PC-9 (cell line): ENCODE results near the gene MCF2L. TPM values are rescaled to one million over a fixed set of nuclear protein-coding genes. Genes with fewer than 3 reads are reported as not detected.

ENCODE experiments used
- BruUV-seq: library from RNA; stranded (reverse); fragments of 400-500 nt; replicated peaks from 2 replicates; lab custom pipeline; 2021; lab: Mats Ljungman, UMichigan
- CTCF ChIA-PET: fragments of 300-600 bp; sonication (Branson Sonifier 250); formaldehyde crosslinking; loops from one replicate; lab custom pipeline; 2022; ENCODE audit warnings: antibody characterized with exemption; lab: Charles Lee
- POLR2A ChIA-PET: fragments of 300-600 bp; sonication (Branson Sonifier 250); formaldehyde crosslinking; loops from one replicate; lab custom pipeline; 2022; ENCODE audit warnings: antibody characterized with exemption; ENCODE audit not compliant: unreplicated experiment; lab: Charles Lee
- DNase-seq, 2 experiments: peaks; one replicate each; pipeline versions ENCODE4 v3.0.0 to v3.0.0-alpha.2; 2015 to 2022; ENCODE audit warnings: mixed read lengths in 1 of 2
- H2AFZ ChIP-seq: fragments of 200-600 bp; sonication (generic); 2 replicates; pipeline ENCODE4 v1.8.1; 2017; ENCODE audit warnings: antibody characterized with exemption
- H3F3A ChIP-seq: fragments of 200-600 bp; sonication (generic); 2 replicates; pipeline ENCODE4 v1.8.1; 2017; ENCODE audit warnings: antibody characterized with exemption, mild to moderate bottlenecking, low read depth; ENCODE audit not compliant: insufficient read depth
- H3K27ac ChIP-seq: fragments of 200-600 bp; sonication (generic); 2 replicates; pipeline ENCODE4 v1.6.1; 2016; ENCODE audit warnings: mixed run types
- H3K27me3 ChIP-seq: fragments of 200-600 bp; sonication (generic); 2 replicates; pipeline ENCODE4 v1.6.1; 2016; ENCODE audit warnings: low read depth, mixed run types; ENCODE audit not compliant: insufficient read depth
- H3K36me3 ChIP-seq: fragments of 200-600 bp; sonication (generic); 2 replicates; pipeline ENCODE4 v1.6.1; 2016; ENCODE audit warnings: low read depth, mixed run types
- H3K4me1 ChIP-seq: fragments of 200-600 bp; sonication (generic); replicated peaks from 2 replicates; pipeline ENCODE4 v1.6.1; 2016; ENCODE audit warnings: mixed run types; ENCODE audit not compliant: insufficient read depth
- H3K4me2 ChIP-seq: fragments of 200-600 bp; sonication (generic); 2 replicates; pipeline ENCODE4 v1.6.1; 2017; ENCODE audit warnings: mixed run types
- H3K4me3 ChIP-seq: fragments of 200-600 bp; sonication (generic); 2 replicates; pipeline ENCODE4 v1.6.1; 2016; ENCODE audit warnings: mixed run types
- H3K79me2 ChIP-seq: fragments of 200-600 bp; sonication (generic); 2 replicates; pipeline ENCODE4 v1.6.1; 2017; ENCODE audit warnings: low read depth, mixed run types
- H3K9me2 ChIP-seq: fragments of 200-600 bp; sonication (generic); 2 replicates; pipeline ENCODE4 v1.8.1; 2017; ENCODE audit warnings: mild to moderate bottlenecking; ENCODE audit not compliant: insufficient read depth
- H3K9me3 ChIP-seq: fragments of 200-600 bp; sonication (generic); 2 replicates; pipeline ENCODE4 v1.8.1; 2016; ENCODE audit warnings: low read depth; ENCODE audit not compliant: insufficient read depth
- H4K20me1 ChIP-seq: fragments of 200-600 bp; sonication (generic); 2 replicates; pipeline ENCODE4 v1.8.1; 2017; ENCODE audit not compliant: insufficient read depth
- EZH2 ChIP-seq: fragments of 200-600 bp; sonication (generic); IDR thresholded peaks from 2 replicates; pipeline ENCODE4 v1.8.0; 2017; ENCODE audit warnings: antibody characterized with exemption, low read depth
- intact Hi-C: fragments of 100-400 bp; cut with micrococcal nuclease; formaldehyde crosslinking; loops from one replicate; pipeline ENCODE4 v1.10.0; 2022; ENCODE audit not compliant: unreplicated experiment
- total RNA-seq: library from RNA; stranded (reverse); gene quantifications from 2 replicates; pipeline ENCODE4 v1.2.3, GENCODE V29; 2021
- TF ChIP-seq, protein P1 (sequence below): fragments of 200-600 bp; sonication (generic); conservative IDR thresholded peaks from 2 replicates; pipeline ENCODE4 v1.6.1; 2017; ENCODE audit warnings: mixed run types, antibody characterized with exemption, mild to moderate bottlenecking, moderate library complexity

Gene MCF2L
- total RNA-seq, 1 experiment from 2014 or later, result 28.2 TPM

- DNase-seq, result no peak
- ChIA-PET POLR2A (no interaction called here), CTCF (no interaction called here)
- Histone ChIP-seq H3K4me2 (no peak overlapping the region), H3K27me3 (no peaks in the 10 kb centered on the region), H4K20me1 (peaks cover 5% of the 10 kb centered on the region; the same call in 1 of the 2 replicates), H3K36me3 (no peaks in the 10 kb centered on the region), H3K4me1 (no peaks in the 10 kb centered on the region), H3K9me2 (no peaks in the 10 kb centered on the region), H3K9me3 (no peaks in the 10 kb centered on the region), H2AFZ (no peak overlapping the region), H3F3A (no peaks in the 10 kb centered on the region; the same call in 1 of the 2 replicates), H3K27ac (no peak overlapping the region), H3K4me3 (no peak overlapping the region), H3K79me2 (no peaks in the 10 kb centered on the region)
- no TSS peak for BruUV-seq
- intact Hi-C loops, result no loop called here
- TF ChIP-seq EZH2, result no peak
Observed at GRCh38 chr13:113043931-113044330, 74.9 kb downstream of the MCF2L start.

DNA sequence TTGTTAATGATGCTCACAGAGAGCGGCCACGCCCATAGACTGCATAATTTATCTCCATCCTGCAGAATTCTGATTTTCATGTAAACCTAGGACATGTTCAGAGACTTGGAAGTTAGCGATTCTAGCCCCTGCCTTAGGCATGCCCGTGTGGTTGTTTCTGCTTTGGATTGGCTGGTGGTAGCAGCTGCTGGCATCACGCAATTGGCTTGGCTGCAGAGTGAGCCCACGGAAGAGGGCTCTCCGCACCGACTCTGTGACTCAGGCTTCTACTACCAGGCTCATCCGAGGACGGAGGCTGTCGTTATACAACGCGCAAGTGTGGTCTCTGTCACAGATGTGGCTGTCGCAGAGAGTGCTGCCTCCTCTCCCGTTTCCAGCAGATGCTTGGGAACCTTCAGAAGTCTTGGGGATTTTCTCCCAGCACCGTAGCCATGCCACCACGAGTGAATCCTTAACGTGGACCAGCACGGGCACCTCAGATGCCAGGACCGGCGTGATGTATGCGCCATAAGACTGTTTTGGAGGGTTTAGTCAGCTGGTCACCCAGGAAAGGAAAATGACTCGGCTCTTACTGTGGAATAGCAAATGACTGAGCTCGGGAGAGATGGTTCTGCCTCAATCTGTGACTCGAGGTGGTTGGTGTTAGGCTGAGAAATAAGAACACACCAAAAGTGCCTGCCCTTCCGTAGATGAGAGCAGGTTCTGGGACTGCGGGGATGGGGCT is 75.5 kb downstream of the MCF2L start:
- intact Hi-C loops, result no loop called here
- no peaks in the 10 kb centered on the region for H3K36me3 ChIP-seq
- TF ChIP-seq, protein P1, sequence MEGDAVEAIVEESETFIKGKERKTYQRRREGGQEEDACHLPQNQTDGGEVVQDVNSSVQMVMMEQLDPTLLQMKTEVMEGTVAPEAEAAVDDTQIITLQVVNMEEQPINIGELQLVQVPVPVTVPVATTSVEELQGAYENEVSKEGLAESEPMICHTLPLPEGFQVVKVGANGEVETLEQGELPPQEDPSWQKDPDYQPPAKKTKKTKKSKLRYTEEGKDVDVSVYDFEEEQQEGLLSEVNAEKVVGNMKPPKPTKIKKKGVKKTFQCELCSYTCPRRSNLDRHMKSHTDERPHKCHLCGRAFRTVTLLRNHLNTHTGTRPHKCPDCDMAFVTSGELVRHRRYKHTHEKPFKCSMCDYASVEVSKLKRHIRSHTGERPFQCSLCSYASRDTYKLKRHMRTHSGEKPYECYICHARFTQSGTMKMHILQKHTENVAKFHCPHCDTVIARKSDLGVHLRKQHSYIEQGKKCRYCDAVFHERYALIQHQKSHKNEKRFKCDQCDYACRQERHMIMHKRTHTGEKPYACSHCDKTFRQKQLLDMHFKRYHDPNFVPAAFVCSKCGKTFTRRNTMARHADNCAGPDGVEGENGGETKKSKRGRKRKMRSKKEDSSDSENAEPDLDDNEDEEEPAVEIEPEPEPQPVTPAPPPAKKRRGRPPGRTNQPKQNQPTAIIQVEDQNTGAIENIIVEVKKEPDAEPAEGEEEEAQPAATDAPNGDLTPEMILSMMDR, result no peak
- no peak for TF ChIP-seq EZH2
- peaks cover 5% of the 10 kb centered on the region; the same call in 1 of the 2 replicates for H4K20me1 ChIP-seq
- H3K79me2 ChIP-seq, result no peaks in the 10 kb centered on the region
- no peaks in the 10 kb centered on the region for H3K4me1 ChIP-seq
- CTCF ChIA-PET, result no interaction called here
- BruUV-seq, result no TSS peak
- H3K27me3 ChIP-seq, result no peaks in the 10 kb centered on the region
- no peak for DNase-seq
- H3K4me3 ChIP-seq, result no peak overlapping the region
- no peaks in the 10 kb centered on the region for H3K9me3 ChIP-seq
- H2AFZ ChIP-seq, result no peak overlapping the region
- H3F3A ChIP-seq, result no peaks in the 10 kb centered on the region; the same call in 1 of the 2 replicates
- POLR2A ChIA-PET, result no interaction called here
- H3K9me2 ChIP-seq, result no peaks in the 10 kb centered on the region
- H3K4me2 ChIP-seq, result no peak overlapping the region
- no peak overlapping the region for H3K27ac ChIP-seq

GRCh38 chr13:113045251-113046127 is 76.5 kb downstream of the MCF2L start:
- Histone ChIP-seq H4K20me1 (peaks cover 5% of the 10 kb centered on the region; the same call in 1 of the 2 replicates), H3F3A (no peaks in the 10 kb centered on the region; the same call in 1 of the 2 replicates), H3K27me3 (no peaks in the 10 kb centered on the region), H3K27ac (no peak overlapping the region), H3K4me2 (no peak overlapping the region), H3K9me3 (no peaks in the 10 kb centered on the region), H3K79me2 (no peaks in the 10 kb centered on the region), H2AFZ (no peak overlapping the region), H3K36me3 (no peaks in the 10 kb centered on the region), H3K9me2 (no peaks in the 10 kb centered on the region), H3K4me1 (no peaks in the 10 kb centered on the region), H3K4me3 (no peak overlapping the region)
- ChIA-PET POLR2A (no interaction called here), CTCF (no interaction called here)
- TF ChIP-seq, protein P1, result no peak
- TF ChIP-seq EZH2, result no peak
- intact Hi-C loops, result no loop called here
- no TSS peak for BruUV-seq
- no peak for DNase-seq
